SK-N-MC (cell line): ENCODE measurements around the gene IGLON5.

Experiments used
- DNase-seq: peaks from one replicate; pipeline ENCODE4 v3.0.0-alpha.2; 2011; ENCODE audit warnings: low read depth, low spot score
- H3K27ac ChIP-seq: fragments of 200-600 bp; sonication (generic); 2 replicates; pipeline ENCODE4 v1.5.1; 2016; ENCODE audit warnings: mixed run types
- H3K36me3 ChIP-seq: fragments of 200-600 bp; sonication (generic); 2 replicates; pipeline ENCODE4 v1.6.1; 2017; ENCODE audit warnings: antibody characterized with exemption, low read length, mixed read lengths; ENCODE audit not compliant: insufficient read depth
- H3K4me3 ChIP-seq: fragments of 200-600 bp; sonication (generic); 2 replicates; pipeline ENCODE4 v1.5.1; 2016
- H3K9ac ChIP-seq: fragments of 200-600 bp; sonication (generic); 2 replicates; pipeline ENCODE4 v1.8.0; 2017; ENCODE audit warnings: mixed run types, mixed read lengths; ENCODE audit not compliant: insufficient read length
- H3K9me3 ChIP-seq: fragments of 200-600 bp; sonication (generic); 2 replicates; pipeline ENCODE4 v1.6.1; 2017; ENCODE audit warnings: low read depth, mild to moderate bottlenecking, antibody characterized with exemption, low read length, moderate library complexity, mixed read lengths
- EZH2 ChIP-seq: fragments of 200-600 bp; sonication (generic); IDR thresholded peaks from one replicate; pipeline ENCODE4 v1.6.1; 2017; ENCODE audit warnings: antibody characterized with exemption
- FOXP2 ChIP-seq: optimal IDR thresholded peaks from 2 replicates; pipeline ENCODE3; 2011; ENCODE audit warnings: mild to moderate bottlenecking, moderate library complexity; ENCODE audit not compliant: insufficient read depth; ENCODE audit errors: extremely low read length, control extremely low read depth
- POLR2AphosphoS5 ChIP-seq: IDR thresholded peaks from 2 replicates; pipeline ENCODE4 v1.6.1; 2012; ENCODE audit warnings: mild to moderate bottlenecking, low read depth, low read length, borderline replicate concordance

Gene IGLON5

DNA sequence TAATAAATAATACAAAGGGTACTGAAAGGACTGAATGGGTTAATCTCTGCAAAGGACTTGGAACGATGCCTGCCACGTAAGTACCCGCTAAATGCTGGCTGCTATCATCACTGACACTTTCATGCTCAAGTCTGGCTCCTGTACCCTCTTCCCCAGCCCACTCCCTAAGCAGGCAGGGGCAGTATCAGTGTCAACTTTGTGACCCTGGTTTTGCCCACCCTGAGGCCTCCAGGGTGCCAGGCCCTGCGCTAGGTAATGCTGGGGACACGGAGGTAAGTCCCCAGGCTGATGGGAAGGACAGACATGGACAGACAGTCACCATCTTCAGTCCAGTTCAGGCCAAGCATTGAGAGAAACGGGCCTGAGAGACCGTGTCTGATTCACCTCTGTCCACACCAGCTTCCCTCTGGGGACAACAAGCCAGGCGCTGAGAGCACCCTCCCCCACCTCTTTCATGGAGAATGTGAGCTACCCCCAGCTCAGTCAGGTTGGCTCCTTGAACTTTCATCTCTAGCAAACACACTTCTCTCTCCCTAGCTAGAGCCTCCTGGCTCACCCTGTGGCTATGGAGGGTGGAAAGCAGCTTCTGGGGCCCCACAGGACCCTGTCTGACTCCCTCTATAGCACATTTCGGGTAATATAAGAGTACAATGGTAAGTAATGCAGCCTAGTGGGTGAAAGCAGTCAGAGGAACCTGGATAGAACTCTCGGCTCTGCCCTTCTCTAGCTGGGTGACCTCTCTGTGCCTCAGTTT is 53.9 kb downstream of the IGLON5 start:
- DNase-seq = no peak
- Histone ChIP-seq H3K4me3 (peak overlapping the region; percentile 93), H3K9me3 (no peaks in the 10 kb centered on the region), H3K9ac (peak overlapping the region; percentile 94), H3K27ac (no peak overlapping the region), H3K36me3 (no peaks in the 10 kb centered on the region)
- TF ChIP-seq EZH2 (no peak), POLR2AphosphoS5 (no peak), FOXP2 (no peak)

GRCh38 chr19:51365965-51366388 is 54.5 kb downstream of the IGLON5 start, which contains the start of gene ETFB:
ETFB (minus strand) TSS chr19:51366388; CDS start chr19:51366326, 62 bp downstream.
- Histone ChIP-seq H3K36me3 (no peaks in the 10 kb centered on the region), H3K27ac (peak within 1 kb of the TSS; percentile 60; the same call in 1 of the 2 replicates), H3K9ac (peak within 1 kb of the TSS; percentile 94), H3K9me3 (no peaks in the 10 kb centered on the region), H3K4me3 (peak within 1 kb of the TSS; percentile 93)
- TF ChIP-seq FOXP2 = no peak
- TF ChIP-seq POLR2AphosphoS5 = peak; percentile 51
- no peak for DNase-seq

- Histone ChIP-seq H3K9ac (peak overlapping the region; percentile 69), H3K27ac (peak overlapping the region; percentile 60; the same call in 1 of the 2 replicates), H3K36me3 (no peaks in the 10 kb centered on the region), H3K4me3 (peak overlapping the region; percentile 93), H3K9me3 (no peaks in the 10 kb centered on the region)
- peak; percentile 88 for TF ChIP-seq POLR2AphosphoS5
- no peak for TF ChIP-seq EZH2
- no peak for TF ChIP-seq FOXP2
- peak; percentile 72 for DNase-seq
Observed at GRCh38 chr19:51366389-51367254, 55.2 kb downstream of the IGLON5 start.

DNA sequence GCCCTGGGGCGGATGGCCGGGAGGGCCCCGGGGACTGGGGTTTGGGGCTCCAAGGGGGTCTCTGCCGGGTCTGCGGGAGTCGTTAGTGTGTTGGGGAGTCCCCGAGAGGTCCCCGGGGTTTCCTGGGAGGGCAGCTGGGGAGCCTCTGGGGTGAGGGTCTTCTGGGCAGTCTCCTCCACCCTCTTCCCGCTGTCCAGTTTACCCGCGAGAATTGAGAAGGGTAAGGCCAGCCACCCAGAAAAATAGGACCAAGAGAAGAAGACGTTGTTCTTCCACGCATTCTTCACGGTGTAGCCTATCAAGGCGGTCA is 55.8 kb downstream of the IGLON5 start:
- no peak for DNase-seq
- Histone ChIP-seq H3K4me3 (peak overlapping the region; percentile 93), H3K27ac (peak overlapping the region; percentile 60; the same call in 1 of the 2 replicates), H3K9me3 (no peaks in the 10 kb centered on the region), H3K9ac (peak overlapping the region; percentile 69), H3K36me3 (no peaks in the 10 kb centered on the region)
- peak; percentile 60 for TF ChIP-seq FOXP2
- TF ChIP-seq POLR2AphosphoS5 = peak; percentile 65
- TF ChIP-seq EZH2 = no peak

- TF ChIP-seq EZH2 (no peak), POLR2AphosphoS5 (peak; percentile 54; the same call in 1 of the 2 replicates), FOXP2 (no peak)
- no peak overlapping the region for H3K9ac ChIP-seq
- peak overlapping the region; percentile 93 for H3K4me3 ChIP-seq
- no peaks in the 10 kb centered on the region for H3K36me3 ChIP-seq
- no peaks in the 10 kb centered on the region for H3K9me3 ChIP-seq
- peak; percentile 64 for DNase-seq
- H3K27ac ChIP-seq = no peak overlapping the region
Observed at GRCh38 chr19:51367565-51368365, 56.3 kb downstream of the IGLON5 start.

- no peak for TF ChIP-seq EZH2
- no peak within 1 kb of the TSS for H3K27ac ChIP-seq
- H3K36me3 ChIP-seq = no peaks in the 10 kb centered on the region
- DNase-seq = no peak
- H3K4me3 ChIP-seq = peak within 1 kb of the TSS; percentile 93
- no peaks in the 10 kb centered on the region for H3K9me3 ChIP-seq
- no peak within 1 kb of the TSS for H3K9ac ChIP-seq
Observed at GRCh38 chr19:51368366-51369282, 57.2 kb downstream of the IGLON5 start, which contains the start of gene CLDND2. CLDND2 (minus strand) TSS chr19:51369003; CDS start chr19:51368577, 426 bp downstream.

DNA sequence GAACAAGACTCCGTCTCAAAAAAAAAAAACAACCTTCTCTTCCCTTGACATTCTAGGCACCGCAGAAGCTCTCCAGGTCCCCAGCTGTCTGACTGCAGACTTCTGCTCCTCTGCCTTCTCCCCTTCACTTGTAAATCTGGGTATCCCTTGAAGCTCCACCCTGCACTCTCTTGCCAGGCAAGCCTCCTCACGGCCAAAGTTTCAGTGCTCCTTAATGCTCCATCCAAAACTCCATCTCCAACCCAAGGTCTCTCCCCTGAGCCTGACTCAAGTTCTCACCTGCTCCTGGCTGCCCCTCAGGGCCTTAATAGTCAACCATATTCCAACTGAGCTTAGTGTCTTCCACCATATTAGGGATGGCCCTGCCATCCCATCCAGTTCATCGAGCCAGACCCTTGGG is 58.8 kb downstream of the IGLON5 start:
- TF ChIP-seq EZH2 = no peak
- TF ChIP-seq POLR2AphosphoS5 = no peak
- TF ChIP-seq FOXP2 = no peak
- H3K9ac ChIP-seq = no peak overlapping the region

More for the DNA sequence above, 58.8 kb downstream of the IGLON5 start:
- no peaks in the 10 kb centered on the region for H3K9me3 ChIP-seq
- no peak for DNase-seq
- H3K4me3 ChIP-seq = no peak overlapping the region
- no peak overlapping the region for H3K27ac ChIP-seq
- no peaks in the 10 kb centered on the region for H3K36me3 ChIP-seq
